ENCODE data around the gene ATP11A. TPM values are rescaled to one million over a fixed set of nuclear protein-coding genes. Genes with fewer than 3 reads are reported as not detected.

ATP11A gene
- total and polyA plus RNA-seq, 9 of the 15 experiments (the other 6 are each of a cell fraction or from before 2014, with no cell fraction given) = 0.38 to 34.2 (median 4.2) TPM

DNA sequence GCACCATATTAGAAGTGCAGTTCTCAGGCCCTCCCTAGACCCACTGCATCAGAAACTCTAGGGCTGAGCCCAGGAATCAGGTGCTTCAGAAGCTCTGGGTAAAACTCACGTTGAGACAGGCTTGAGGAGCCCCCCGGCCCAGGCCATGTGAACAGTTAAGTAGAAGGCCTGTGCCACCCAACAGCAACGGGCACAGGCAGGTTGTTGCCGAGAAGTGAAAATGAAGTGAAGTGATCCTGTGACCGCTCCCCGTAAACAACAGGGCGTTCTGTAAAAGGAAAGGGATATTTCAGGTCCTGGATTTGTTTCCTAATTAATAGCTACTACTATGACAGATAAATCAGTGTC is 128.8 kb downstream of the ATP11A start:
- peaks cover 0 to 3% of the 10 kb centered on the region in 2 experiments; a peak in 2 of 5 replicates for H3K4me1 ChIP-seq (replicated peaks in 1 of 2; ENCODE audit: control insufficient read depth in 2 of 2, insufficient read depth in 2 of 2, low read length in 2 of 2)
- no peak overlapping the region for H3K27ac ChIP-seq (ENCODE audit: extremely low read depth, low read depth, low read length)
- H3K4me3 ChIP-seq = no peak overlapping the region
- DNase-seq (ENCODE audit: extremely low read depth in 1 of 4, low spot score in 3 of 4) = no peak
- ChIA-PET CTCF (ENCODE audit: low intra/inter-chr PET ratio) (no interaction called here), POLR2A (no interaction called here)
- WGBS (ENCODE audit: insufficient coverage, low coverage, missing lambda C conversion rate) = 76% methylated on average over 6 of the region's 7 CpGs
- H3K36me3 ChIP-seq (ENCODE audit: control insufficient read depth, insufficient read depth, low read length) = peaks cover 60% of the 10 kb centered on the region
- in situ Hi-C loops (cut with MboI) = no loop called here
- FAIRE-seq = no peak
- intact Hi-C loops (cut with micrococcal nuclease) = no loop called here
- no peak for ATAC-seq
- no peak for TF ChIP-seq ZNF324 (CRISPR knock-in tag; IDR thresholded peaks at IDR 0.05)
- TF ChIP-seq SMARCB1 (IDR thresholded peaks at IDR 0.05; ENCODE audit: insufficient read length, low read depth) = no peak
- TF ChIP-seq ZNF584 (CRISPR knock-in tag; IDR thresholded peaks at IDR 0.05; ENCODE audit: low read depth) = no peak
- TF ChIP-seq, protein P1, sequence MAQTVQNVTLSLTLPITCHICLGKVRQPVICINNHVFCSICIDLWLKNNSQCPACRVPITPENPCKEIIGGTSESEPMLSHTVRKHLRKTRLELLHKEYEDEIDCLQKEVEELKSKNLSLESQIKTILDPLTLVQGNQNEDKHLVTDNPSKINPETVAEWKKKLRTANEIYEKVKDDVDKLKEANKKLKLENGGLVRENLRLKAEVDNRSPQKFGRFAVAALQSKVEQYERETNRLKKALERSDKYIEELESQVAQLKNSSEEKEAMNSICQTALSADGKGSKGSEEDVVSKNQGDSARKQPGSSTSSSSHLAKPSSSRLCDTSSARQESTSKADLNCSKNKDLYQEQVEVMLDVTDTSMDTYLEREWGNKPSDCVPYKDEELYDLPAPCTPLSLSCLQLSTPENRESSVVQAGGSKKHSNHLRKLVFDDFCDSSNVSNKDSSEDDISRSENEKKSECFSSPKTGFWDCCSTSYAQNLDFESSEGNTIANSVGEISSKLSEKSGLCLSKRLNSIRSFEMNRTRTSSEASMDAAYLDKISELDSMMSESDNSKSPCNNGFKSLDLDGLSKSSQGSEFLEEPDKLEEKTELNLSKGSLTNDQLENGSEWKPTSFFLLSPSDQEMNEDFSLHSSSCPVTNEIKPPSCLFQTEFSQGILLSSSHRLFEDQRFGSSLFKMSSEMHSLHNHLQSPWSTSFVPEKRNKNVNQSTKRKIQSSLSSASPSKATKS (CRISPR knock-in tag; IDR thresholded peaks at IDR 0.05) = no peak
- TF ChIP-seq ARNT (IDR thresholded peaks at IDR 0.05) = no peak
- TF ChIP-seq PTTG1 (tag; IDR thresholded peaks at IDR 0.05; ENCODE audit: low read depth) = no peak
- no peak for TF ChIP-seq NFE2 (IDR thresholded peaks at IDR 0.05; ENCODE audit: low read depth)
- TF ChIP-seq BRF1 (IDR thresholded peaks at IDR 0.05; ENCODE audit: borderline replicate concordance, extremely low read depth, insufficient read length) = no peak
- no peak for TF ChIP-seq STAT5B (CRISPR knock-in tag; IDR thresholded peaks at IDR 0.05)
- H3K4me2 ChIP-seq (ENCODE audit: insufficient read depth, low read length) = no peak overlapping the region
- no TSS peak for BruUV-seq (replicated peaks)
- no peaks in the 10 kb centered on the region for H3K9me1 ChIP-seq (ENCODE audit: control insufficient read depth, insufficient read depth, low read length)
- H3K9me3 ChIP-seq (replicated peaks; ENCODE audit: control insufficient read depth, insufficient read depth, low read depth, low read length) = 0 out of 2 replicates have a peak, but pooled peaks cover 2% of the 10 kb centered on the region
- H3K79me2 ChIP-seq (ENCODE audit: control insufficient read depth, insufficient read depth, low read length) = no peaks in the 10 kb centered on the region
- H3K9ac ChIP-seq (ENCODE audit: insufficient read depth in 1 of 2, low read depth in 2 of 2, low read length in 2 of 2) = no peak overlapping the region
- H3K27me3 ChIP-seq (ENCODE audit: control insufficient read depth in 2 of 2, insufficient read depth in 2 of 2, low read length in 2 of 2) = no peaks in the 10 kb centered on the region
- no peak overlapping the region for H2AFZ ChIP-seq (ENCODE audit: low read depth, low read length)
- H4K20me1 ChIP-seq (replicated peaks; ENCODE audit: control insufficient read depth, insufficient read depth, low read length) = no peaks in the 10 kb centered on the region
